ENCODE measurements around the gene MYH7B. TPM values are rescaled to one million over a fixed set of nuclear protein-coding genes. Genes with fewer than 3 reads are reported as not detected.

Gene MYH7B
- total and polyA plus RNA-seq, 2 donors (not counting 1 experiment from before 2014, with no cell fraction given), result 0.03 to 0.33 TPM

DNA sequence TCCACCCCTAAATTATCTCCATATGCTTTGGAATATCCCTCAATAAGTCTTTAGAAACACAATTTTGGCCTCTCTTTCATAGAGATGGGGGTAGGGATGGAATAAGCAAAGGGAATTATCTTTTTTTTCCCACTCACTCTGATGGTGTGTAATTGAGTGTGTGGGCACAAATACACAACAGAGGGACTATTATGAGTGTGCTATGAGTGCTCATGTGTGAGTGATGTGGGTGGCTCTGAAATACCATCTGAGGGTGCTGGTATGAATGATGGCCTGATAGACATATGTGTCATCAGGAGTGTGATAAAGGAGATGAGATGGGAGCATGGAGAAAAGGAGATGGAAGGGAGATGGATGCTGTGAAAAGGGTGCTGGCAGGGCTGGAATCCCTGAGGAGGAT, 35.6 kb upstream of the MYH7B start:
- H3K27ac ChIP-seq (ENCODE audit: insufficient read depth, low read length), result no peak overlapping the region
- no peaks in the 10 kb centered on the region for H3K79me2 ChIP-seq (ENCODE audit: control insufficient read depth, insufficient read depth, low read length)
- H4K20me1 ChIP-seq (ENCODE audit: control insufficient read depth, extremely low read depth, insufficient read depth, low read length), result no peaks in the 10 kb centered on the region
- no peak for DNase-seq (ENCODE audit: low read depth in 2 of 2)
- no peak overlapping the region for H3K9ac ChIP-seq (ENCODE audit: insufficient read depth, low read length)
- no peak overlapping the region for H3K4me3 ChIP-seq (replicated peaks in 1 of 4; ENCODE audit: control extremely low read depth in 1 of 4, insufficient read depth in 1 of 4, low read depth in 3 of 4, low read length in 4 of 4)
- H2AFZ ChIP-seq (ENCODE audit: low read length), result no peak overlapping the region
- peaks cover 12% of the 10 kb centered on the region for H3K36me3 ChIP-seq (ENCODE audit: control insufficient read depth, insufficient read depth, low read length)
- H3K27me3 ChIP-seq (ENCODE audit: control insufficient read depth, insufficient read depth, low read length), result no peaks in the 10 kb centered on the region
- no peaks in the 10 kb centered on the region for H3K9me3 ChIP-seq (ENCODE audit: control insufficient read depth, insufficient read depth, low read depth, low read length)
- TF ChIP-seq, protein P1, sequence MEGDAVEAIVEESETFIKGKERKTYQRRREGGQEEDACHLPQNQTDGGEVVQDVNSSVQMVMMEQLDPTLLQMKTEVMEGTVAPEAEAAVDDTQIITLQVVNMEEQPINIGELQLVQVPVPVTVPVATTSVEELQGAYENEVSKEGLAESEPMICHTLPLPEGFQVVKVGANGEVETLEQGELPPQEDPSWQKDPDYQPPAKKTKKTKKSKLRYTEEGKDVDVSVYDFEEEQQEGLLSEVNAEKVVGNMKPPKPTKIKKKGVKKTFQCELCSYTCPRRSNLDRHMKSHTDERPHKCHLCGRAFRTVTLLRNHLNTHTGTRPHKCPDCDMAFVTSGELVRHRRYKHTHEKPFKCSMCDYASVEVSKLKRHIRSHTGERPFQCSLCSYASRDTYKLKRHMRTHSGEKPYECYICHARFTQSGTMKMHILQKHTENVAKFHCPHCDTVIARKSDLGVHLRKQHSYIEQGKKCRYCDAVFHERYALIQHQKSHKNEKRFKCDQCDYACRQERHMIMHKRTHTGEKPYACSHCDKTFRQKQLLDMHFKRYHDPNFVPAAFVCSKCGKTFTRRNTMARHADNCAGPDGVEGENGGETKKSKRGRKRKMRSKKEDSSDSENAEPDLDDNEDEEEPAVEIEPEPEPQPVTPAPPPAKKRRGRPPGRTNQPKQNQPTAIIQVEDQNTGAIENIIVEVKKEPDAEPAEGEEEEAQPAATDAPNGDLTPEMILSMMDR (conservative IDR thresholded peaks at IDR 0.05 in 1 of 2, IDR thresholded peaks at IDR 0.05 in 1 of 2; ENCODE audit: low read depth in 1 of 2, low read length in 2 of 2), result no peak
- no peak for TF ChIP-seq EZH2 (IDR thresholded peaks at IDR 0.05; ENCODE audit: low read length, missing control alignments)
- peaks cover 14% of the 10 kb centered on the region for H3K4me1 ChIP-seq (ENCODE audit: control insufficient read depth, extremely low read depth, insufficient read depth, low read length)
- no peak overlapping the region for H3K4me2 ChIP-seq (ENCODE audit: extremely low read depth, insufficient read depth, low read length)

GRCh38 chr20:34921436-34921835, 34.2 kb upstream of the MYH7B start:
- Histone ChIP-seq H3K4me2 (ENCODE audit: extremely low read depth, insufficient read depth, low read length) (no peak overlapping the region), H3K27me3 (ENCODE audit: control insufficient read depth, insufficient read depth, low read length) (no peaks in the 10 kb centered on the region), H3K4me1 (ENCODE audit: control insufficient read depth, extremely low read depth, insufficient read depth, low read length) (peaks cover 14% of the 10 kb centered on the region), H3K36me3 (ENCODE audit: control insufficient read depth, insufficient read depth, low read length) (peaks cover 16% of the 10 kb centered on the region), H3K9ac (ENCODE audit: insufficient read depth, low read length) (no peak overlapping the region), H2AFZ (ENCODE audit: low read length) (no peak overlapping the region), H3K27ac (ENCODE audit: insufficient read depth, low read length) (no peak overlapping the region), H3K9me3 (ENCODE audit: control insufficient read depth, insufficient read depth, low read depth, low read length) (no peaks in the 10 kb centered on the region), H4K20me1 (ENCODE audit: control insufficient read depth, extremely low read depth, insufficient read depth, low read length) (no peaks in the 10 kb centered on the region), H3K79me2 (ENCODE audit: control insufficient read depth, insufficient read depth, low read length) (no peaks in the 10 kb centered on the region), H3K4me3 (replicated peaks in 1 of 4; ENCODE audit: control extremely low read depth in 1 of 4, insufficient read depth in 1 of 4, low read depth in 3 of 4, low read length in 4 of 4) (no peak overlapping the region)
- DNase-seq (ENCODE audit: low read depth in 2 of 2), result no peak
- TF ChIP-seq, protein P1 (conservative IDR thresholded peaks at IDR 0.05 in 1 of 2, IDR thresholded peaks at IDR 0.05 in 1 of 2; ENCODE audit: low read depth in 1 of 2, low read length in 2 of 2), result no peak

DNA sequence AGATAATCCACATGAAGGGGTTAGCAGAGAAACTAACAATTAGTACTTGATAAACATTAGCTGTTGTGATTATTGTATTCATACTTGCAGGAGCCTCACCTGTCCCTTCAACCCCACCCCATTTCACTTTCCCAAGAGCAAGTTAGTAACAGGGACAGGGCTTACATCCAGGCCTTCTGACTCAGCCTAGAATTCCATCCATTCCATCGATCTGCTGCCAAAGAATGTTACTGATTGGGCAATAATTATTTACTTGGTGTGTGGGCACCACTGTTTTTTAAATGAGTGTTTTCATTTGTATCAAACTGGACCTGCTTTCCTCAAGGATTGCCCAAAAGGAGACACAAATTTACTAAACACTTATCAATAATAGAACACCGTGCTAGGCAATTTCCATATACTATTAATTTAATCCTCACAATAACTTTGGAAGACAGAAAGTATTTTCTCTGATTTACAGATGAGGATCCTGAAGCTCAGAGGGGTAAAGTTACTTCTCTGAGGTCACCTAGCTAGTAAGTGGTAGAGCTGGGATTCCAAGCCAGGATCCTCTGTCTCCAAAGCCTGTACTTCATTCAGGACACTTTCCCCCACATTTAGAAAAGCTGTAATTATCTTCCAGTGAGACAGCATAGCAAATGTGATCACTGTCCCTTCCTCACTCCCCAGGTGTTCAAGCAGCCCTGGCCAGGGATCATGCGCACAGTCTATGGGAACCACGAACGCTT, 32.9 kb upstream of the MYH7B start:
- H3K27ac ChIP-seq (ENCODE audit: insufficient read depth, low read length), result peak overlapping the region; percentile 47
- no peaks in the 10 kb centered on the region for H4K20me1 ChIP-seq (ENCODE audit: control insufficient read depth, extremely low read depth, insufficient read depth, low read length)
- peaks cover 18% of the 10 kb centered on the region for H3K36me3 ChIP-seq (ENCODE audit: control insufficient read depth, insufficient read depth, low read length)
- H3K4me2 ChIP-seq (ENCODE audit: extremely low read depth, insufficient read depth, low read length), result no peak overlapping the region
- no peaks in the 10 kb centered on the region for H3K27me3 ChIP-seq (ENCODE audit: control insufficient read depth, insufficient read depth, low read length)
- no peaks in the 10 kb centered on the region for H3K9me3 ChIP-seq (ENCODE audit: control insufficient read depth, insufficient read depth, low read depth, low read length)
- no peak overlapping the region for H3K4me3 ChIP-seq (replicated peaks in 1 of 4; ENCODE audit: control extremely low read depth in 1 of 4, insufficient read depth in 1 of 4, low read depth in 3 of 4, low read length in 4 of 4)
- TF ChIP-seq, protein P1 (conservative IDR thresholded peaks at IDR 0.05 in 1 of 2, IDR thresholded peaks at IDR 0.05 in 1 of 2; ENCODE audit: low read depth in 1 of 2, low read length in 2 of 2), result no peak
- TF ChIP-seq EZH2 (IDR thresholded peaks at IDR 0.05; ENCODE audit: low read length, missing control alignments), result no peak
- peaks cover 14% of the 10 kb centered on the region for H3K4me1 ChIP-seq (ENCODE audit: control insufficient read depth, extremely low read depth, insufficient read depth, low read length)
- H3K79me2 ChIP-seq (ENCODE audit: control insufficient read depth, insufficient read depth, low read length), result no peaks in the 10 kb centered on the region
- H2AFZ ChIP-seq (ENCODE audit: low read length), result no peak overlapping the region
- peak; percentile 79 to 85 for DNase-seq (ENCODE audit: low read depth in 2 of 2)
- H3K9ac ChIP-seq (ENCODE audit: insufficient read depth, low read length), result no peak overlapping the region
